ENCODE results near the gene LARGE1.

LARGE1 gene

DNA sequence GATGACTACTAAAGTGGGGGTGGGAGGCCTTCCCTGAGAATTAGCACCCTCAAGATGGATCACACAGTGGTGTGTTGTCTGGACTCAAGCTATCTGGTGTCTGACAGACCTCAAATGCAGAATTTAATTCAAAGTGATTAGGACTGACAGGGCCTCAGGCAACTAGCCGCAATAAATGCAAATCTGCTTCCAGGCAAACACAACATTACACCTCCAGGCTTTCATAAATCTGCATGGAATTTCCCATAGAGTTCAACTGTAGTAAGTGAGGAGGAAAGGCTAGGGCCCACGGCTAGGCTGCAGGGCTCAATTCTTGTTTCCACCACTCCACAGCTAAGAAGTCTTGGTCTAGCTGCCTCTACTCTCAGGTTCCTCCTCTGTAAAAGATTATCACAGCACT lies 331.4 kb downstream of the LARGE1 start:
- TF ChIP-seq, protein P1, sequence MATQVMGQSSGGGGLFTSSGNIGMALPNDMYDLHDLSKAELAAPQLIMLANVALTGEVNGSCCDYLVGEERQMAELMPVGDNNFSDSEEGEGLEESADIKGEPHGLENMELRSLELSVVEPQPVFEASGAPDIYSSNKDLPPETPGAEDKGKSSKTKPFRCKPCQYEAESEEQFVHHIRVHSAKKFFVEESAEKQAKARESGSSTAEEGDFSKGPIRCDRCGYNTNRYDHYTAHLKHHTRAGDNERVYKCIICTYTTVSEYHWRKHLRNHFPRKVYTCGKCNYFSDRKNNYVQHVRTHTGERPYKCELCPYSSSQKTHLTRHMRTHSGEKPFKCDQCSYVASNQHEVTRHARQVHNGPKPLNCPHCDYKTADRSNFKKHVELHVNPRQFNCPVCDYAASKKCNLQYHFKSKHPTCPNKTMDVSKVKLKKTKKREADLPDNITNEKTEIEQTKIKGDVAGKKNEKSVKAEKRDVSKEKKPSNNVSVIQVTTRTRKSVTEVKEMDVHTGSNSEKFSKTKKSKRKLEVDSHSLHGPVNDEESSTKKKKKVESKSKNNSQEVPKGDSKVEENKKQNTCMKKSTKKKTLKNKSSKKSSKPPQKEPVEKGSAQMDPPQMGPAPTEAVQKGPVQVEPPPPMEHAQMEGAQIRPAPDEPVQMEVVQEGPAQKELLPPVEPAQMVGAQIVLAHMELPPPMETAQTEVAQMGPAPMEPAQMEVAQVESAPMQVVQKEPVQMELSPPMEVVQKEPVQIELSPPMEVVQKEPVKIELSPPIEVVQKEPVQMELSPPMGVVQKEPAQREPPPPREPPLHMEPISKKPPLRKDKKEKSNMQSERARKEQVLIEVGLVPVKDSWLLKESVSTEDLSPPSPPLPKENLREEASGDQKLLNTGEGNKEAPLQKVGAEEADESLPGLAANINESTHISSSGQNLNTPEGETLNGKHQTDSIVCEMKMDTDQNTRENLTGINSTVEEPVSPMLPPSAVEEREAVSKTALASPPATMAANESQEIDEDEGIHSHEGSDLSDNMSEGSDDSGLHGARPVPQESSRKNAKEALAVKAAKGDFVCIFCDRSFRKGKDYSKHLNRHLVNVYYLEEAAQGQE (IDR thresholded peaks at IDR 0.05; ENCODE audit: insufficient read depth in 1 of 2, low read depth in 2 of 2, low read length in 2 of 2), result no peak
- TF ChIP-seq SIN3A (IDR thresholded peaks at IDR 0.05; ENCODE audit: borderline replicate concordance, insufficient read depth, low read length), result no peak
- no peak for TF ChIP-seq POLR2AphosphoS5 (IDR thresholded peaks at IDR 0.05; ENCODE audit: low read depth, low read length)
- no peak for TF ChIP-seq TAF1 (IDR thresholded peaks at IDR 0.05; ENCODE audit: borderline replicate concordance, insufficient read depth, low read length)
- TF ChIP-seq FOXP2 (optimal IDR thresholded peaks at IDR 0.05; ENCODE audit: borderline replicate concordance, extremely low read depth, extremely low read length, insufficient read depth), result no peak

DNA sequence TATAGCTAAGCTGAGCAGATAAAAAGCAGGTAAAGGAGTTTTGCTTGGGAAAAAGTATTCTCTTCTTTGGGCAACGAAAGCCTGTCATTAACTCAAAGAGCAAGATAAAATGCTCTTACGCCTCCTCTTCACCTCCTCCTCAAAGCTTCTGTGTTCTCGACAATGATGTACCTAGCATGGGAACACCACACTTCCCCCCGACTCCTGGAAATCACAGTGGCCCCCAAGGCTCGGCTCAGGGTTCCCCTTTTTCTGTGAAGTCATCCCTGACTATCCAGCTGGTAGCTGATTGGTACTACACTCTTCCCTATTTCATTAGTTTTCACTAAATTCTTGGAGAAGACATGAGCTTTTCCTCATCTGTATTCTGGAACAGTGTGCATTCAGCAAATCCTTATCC lies 336.1 kb downstream of the LARGE1 start:
- no peak for TF ChIP-seq POLR2AphosphoS5 (IDR thresholded peaks at IDR 0.05; ENCODE audit: low read depth, low read length)
- no peak for TF ChIP-seq SIN3A (IDR thresholded peaks at IDR 0.05; ENCODE audit: borderline replicate concordance, insufficient read depth, low read length)
- TF ChIP-seq FOXP2 (optimal IDR thresholded peaks at IDR 0.05; ENCODE audit: borderline replicate concordance, extremely low read depth, extremely low read length, insufficient read depth), result no peak
- TF ChIP-seq TAF1 (IDR thresholded peaks at IDR 0.05; ENCODE audit: borderline replicate concordance, insufficient read depth, low read length), result no peak
- TF ChIP-seq, protein P1 (IDR thresholded peaks at IDR 0.05; ENCODE audit: insufficient read depth in 1 of 2, low read depth in 2 of 2, low read length in 2 of 2), result no peak

DNA sequence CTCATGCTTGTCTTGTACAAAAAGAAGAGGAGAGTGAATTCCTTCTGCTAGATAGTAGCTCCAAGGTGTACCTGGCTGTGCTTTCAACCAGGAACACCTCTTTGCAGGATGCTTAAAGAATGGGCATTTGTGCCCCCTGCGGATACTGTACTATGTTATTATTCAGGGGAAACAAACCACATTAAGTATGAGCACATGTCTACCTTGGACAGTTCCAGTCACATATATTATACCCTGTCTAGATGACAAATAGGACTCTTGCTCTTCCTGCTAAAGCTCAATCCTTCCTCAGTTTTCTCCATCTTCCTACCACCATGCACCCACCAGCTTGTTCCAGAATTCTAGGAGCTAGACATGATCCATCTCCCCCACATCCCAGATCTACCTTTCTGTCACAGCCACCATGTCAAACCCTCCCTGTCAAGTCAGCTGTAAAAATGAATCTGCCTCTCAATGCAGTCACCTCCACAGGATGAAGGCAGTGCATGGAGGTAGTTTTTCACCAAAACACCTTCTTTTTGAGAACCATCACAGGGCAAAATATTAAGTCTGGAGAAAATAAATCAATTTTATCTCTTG lies 337.4 kb downstream of the LARGE1 start:
- no peak for TF ChIP-seq SIN3A (IDR thresholded peaks at IDR 0.05; ENCODE audit: borderline replicate concordance, insufficient read depth, low read length)
- TF ChIP-seq, protein P1 (IDR thresholded peaks at IDR 0.05; ENCODE audit: insufficient read depth in 1 of 2, low read depth in 2 of 2, low read length in 2 of 2), result peak in 1 of 2 experiments; percentile 41; a peak in 1 of 4 replicates

DNA sequence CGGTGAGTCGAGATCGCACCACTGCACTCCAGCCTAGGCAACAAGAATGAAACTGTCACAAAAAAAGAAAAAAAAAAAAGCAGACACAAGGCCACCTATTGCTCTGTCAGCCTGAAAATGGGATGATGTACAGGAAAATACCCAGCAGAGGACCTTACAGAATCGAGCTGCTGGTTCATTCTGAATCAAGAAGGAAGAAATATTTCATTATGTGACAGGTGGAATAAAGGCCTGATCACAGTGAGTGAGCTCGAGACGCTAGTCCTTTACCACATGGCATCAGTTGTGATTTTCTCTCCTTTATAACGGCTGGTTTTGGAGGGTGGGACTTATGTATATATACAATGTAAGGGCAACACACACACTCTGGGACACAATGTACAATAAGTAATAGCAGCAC lies 340.0 kb downstream of the LARGE1 start:
- TF ChIP-seq TAF1 (IDR thresholded peaks at IDR 0.05; ENCODE audit: borderline replicate concordance, insufficient read depth, low read length), result no peak
- no peak for TF ChIP-seq FOXP2 (optimal IDR thresholded peaks at IDR 0.05; ENCODE audit: borderline replicate concordance, extremely low read depth, extremely low read length, insufficient read depth)
- TF ChIP-seq SIN3A (IDR thresholded peaks at IDR 0.05; ENCODE audit: borderline replicate concordance, insufficient read depth, low read length), result no peak
- TF ChIP-seq, protein P1 (IDR thresholded peaks at IDR 0.05; ENCODE audit: insufficient read depth in 1 of 2, low read depth in 2 of 2, low read length in 2 of 2), result no peak
- no peak for TF ChIP-seq POLR2AphosphoS5 (IDR thresholded peaks at IDR 0.05; ENCODE audit: low read depth, low read length)
